Measurements from ENCODE around the gene HPD.

Gene HPD

DNA sequence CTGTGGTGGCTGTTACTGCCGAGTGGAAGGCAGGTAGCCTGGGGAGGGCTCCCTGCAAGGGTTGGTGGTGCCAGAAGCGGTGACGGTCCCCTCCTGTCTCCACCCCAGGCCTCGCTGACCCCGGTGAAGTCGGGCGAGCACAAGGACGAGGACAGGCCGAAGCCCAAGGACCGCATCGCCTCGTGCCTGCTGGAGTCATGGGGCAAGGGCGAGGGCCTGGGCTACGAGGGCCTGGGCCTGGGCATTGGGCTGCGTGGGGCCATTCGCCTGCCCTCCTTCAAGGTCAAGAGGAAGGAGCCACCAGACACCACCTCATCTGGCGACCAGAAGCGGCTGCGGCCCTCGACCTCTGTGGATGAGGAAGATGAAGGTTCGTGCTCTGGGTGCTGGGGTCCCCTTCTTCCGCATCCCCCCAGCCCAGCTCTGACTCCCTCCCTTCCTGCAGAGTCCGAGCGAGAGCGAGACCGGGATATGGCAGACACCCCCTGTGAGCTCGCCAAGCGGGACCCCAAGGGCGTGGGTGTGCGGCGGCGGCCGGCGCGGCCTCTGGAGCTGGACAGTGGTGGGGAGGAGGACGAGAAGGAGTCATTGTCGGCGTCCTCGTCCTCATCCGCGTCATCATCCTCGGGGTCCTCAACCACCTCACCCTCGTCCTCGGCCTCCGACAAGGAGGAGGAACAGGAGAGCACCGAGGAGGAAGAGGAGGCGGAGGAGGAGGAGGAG is 41.6 kb downstream of the HPD start:
- H3K27me3 ChIP-seq (ENCODE audit: insufficient read depth, low read depth, severe bottlenecking) = no peaks in the 10 kb centered on the region
- H3K36me3 ChIP-seq = peaks cover 78% of the 10 kb centered on the region
- no peak overlapping the region for H3K4me3 ChIP-seq (ENCODE audit: low read depth, low read length)
- no peak for TF ChIP-seq CTCF (IDR thresholded peaks at IDR 0.05; ENCODE audit: low read depth, low read length)
- DNase-seq = no peak
- H3K27ac ChIP-seq = no peak overlapping the region
- H3K9me3 ChIP-seq (ENCODE audit: severe bottlenecking) = no peaks in the 10 kb centered on the region

- H3K36me3 ChIP-seq = peaks cover 82% of the 10 kb centered on the region
- no peaks in the 10 kb centered on the region for H3K27me3 ChIP-seq (ENCODE audit: insufficient read depth, low read depth, severe bottlenecking)
- no peak overlapping the region for H3K27ac ChIP-seq
- no peak overlapping the region for H3K4me3 ChIP-seq (ENCODE audit: low read depth, low read length)
- no peak for DNase-seq
- H3K9me3 ChIP-seq (ENCODE audit: severe bottlenecking) = no peaks in the 10 kb centered on the region
- no peak for TF ChIP-seq CTCF (IDR thresholded peaks at IDR 0.05; ENCODE audit: low read depth, low read length)
Measured at GRCh38 chr12:121815263-121815662, 43.4 kb downstream of the HPD start.

GRCh38 chr12:121814429-121815119 is 44.1 kb downstream of the HPD start:
- no peak for TF ChIP-seq CTCF (IDR thresholded peaks at IDR 0.05; ENCODE audit: low read depth, low read length)
- peaks cover 82% of the 10 kb centered on the region for H3K36me3 ChIP-seq
- no peak overlapping the region for H3K27ac ChIP-seq
- no peaks in the 10 kb centered on the region for H3K9me3 ChIP-seq (ENCODE audit: severe bottlenecking)
- no peaks in the 10 kb centered on the region for H3K27me3 ChIP-seq (ENCODE audit: insufficient read depth, low read depth, severe bottlenecking)
- DNase-seq = no peak
- no peak overlapping the region for H3K4me3 ChIP-seq (ENCODE audit: low read depth, low read length)

DNA sequence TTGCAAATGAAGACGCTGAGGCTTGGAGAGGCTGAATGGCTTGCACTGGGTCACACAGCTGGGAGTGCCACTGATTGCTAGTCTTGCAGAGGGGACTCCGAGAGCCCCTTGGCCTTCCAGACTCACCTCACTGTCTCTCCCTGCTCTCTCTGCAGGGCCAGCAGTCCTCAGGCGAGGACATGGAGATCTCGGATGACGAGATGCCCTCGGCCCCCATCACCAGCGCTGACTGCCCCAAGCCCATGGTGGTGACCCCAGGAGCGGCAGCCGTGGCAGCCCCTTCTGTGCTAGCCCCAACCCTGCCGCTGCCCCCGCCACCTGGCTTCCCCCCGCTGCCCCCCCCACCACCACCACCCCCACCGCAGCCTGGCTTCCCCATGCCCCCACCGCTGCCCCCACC is 44.7 kb downstream of the HPD start:
- Histone ChIP-seq H3K27ac (no peak overlapping the region), H3K4me3 (ENCODE audit: low read depth, low read length) (no peak overlapping the region), H3K36me3 (peaks cover 82% of the 10 kb centered on the region), H3K27me3 (ENCODE audit: insufficient read depth, low read depth, severe bottlenecking) (no peaks in the 10 kb centered on the region), H3K9me3 (ENCODE audit: severe bottlenecking) (no peaks in the 10 kb centered on the region)
- no peak for TF ChIP-seq CTCF (IDR thresholded peaks at IDR 0.05; ENCODE audit: low read depth, low read length)
- DNase-seq = no peak

DNA sequence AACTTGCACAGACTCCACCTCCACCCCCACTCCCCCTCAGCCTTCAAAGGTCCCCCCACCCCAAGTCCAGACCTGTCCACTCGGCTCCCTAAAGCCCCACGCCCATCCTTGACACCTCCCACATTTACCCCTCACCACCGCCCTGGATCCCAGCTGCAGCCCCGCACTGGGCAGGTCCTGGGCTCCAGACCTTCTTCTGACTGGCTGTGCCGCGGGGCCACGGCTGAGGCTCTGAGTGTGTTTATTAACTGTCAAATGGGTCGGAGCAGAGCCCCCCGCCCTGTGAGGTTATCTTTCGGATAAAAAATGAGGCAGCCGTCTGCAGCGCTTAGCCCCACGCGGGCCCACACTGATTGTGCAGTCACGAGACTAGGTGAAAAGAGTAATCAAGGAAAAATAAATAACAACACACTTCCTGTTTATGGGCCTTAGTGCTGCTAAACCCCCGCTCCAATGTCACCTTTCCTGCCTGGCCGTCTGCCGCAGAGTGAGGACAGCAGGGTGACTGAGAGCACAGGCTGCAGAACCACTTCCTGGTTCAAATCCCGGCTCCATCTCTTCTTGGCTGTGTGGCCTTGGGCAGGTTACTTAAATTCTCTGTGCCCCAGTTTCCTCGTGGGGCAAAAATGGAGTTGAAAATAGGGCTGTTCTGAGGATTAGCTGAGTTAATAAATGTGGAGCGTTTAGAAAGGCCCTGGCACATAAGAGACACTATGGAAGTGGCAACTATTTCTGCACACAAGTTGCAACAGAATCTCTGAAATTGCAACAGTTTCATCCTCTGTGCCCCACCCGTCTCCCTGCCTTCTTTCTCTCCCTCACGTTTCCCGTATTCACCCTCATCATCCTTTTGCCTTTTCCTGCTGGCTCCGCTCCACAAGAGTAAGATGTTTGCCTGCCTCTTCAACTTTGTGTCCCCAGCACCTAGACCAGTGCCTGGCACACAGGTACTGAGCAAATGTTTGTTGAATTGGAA is 45.5 kb downstream of the HPD start:
- peaks cover 82% of the 10 kb centered on the region for H3K36me3 ChIP-seq
- H3K9me3 ChIP-seq (ENCODE audit: severe bottlenecking) = no peaks in the 10 kb centered on the region
- H3K27ac ChIP-seq = no peak overlapping the region
- H3K4me3 ChIP-seq (ENCODE audit: low read depth, low read length) = no peak overlapping the region
- TF ChIP-seq CTCF (IDR thresholded peaks at IDR 0.05; ENCODE audit: low read depth, low read length) = no peak
- H3K27me3 ChIP-seq (ENCODE audit: insufficient read depth, low read depth, severe bottlenecking) = no peaks in the 10 kb centered on the region
- no peak for DNase-seq

Measured in WERI-Rb-1 (cell line).